GM23338 (cell line): Measurements from ENCODE around the gene RAB40C. TPM values are rescaled to one million over a fixed set of nuclear protein-coding genes. Genes with fewer than 3 reads are reported as not detected.

Experiments used
- ATAC-seq: fragments of 200-7000 bp; cut with Tn5 transposase; 3 replicates; pipeline ENCODE4 v1.9.1; 2020
- DNase-seq: peaks from one replicate; pipeline ENCODE4 v3.0.0-alpha.2; 2015; ENCODE audit warnings: low spot score
- H2AFZ ChIP-seq: fragments of 200-600 bp; sonication (generic); 2 replicates; pipeline ENCODE4 v1.8.0; 2016; ENCODE audit warnings: antibody characterized with exemption, mild to moderate bottlenecking, moderate library complexity
- H3F3A ChIP-seq: fragments of 200-600 bp; sonication (generic); replicated peaks from 2 replicates; pipeline ENCODE4 v1.8.0; 2017; ENCODE audit warnings: antibody characterized with exemption, mixed run types, low read depth
- H3K27ac ChIP-seq: fragments of 200-600 bp; sonication (generic); 2 replicates; pipeline ENCODE4 v1.6.1; 2016; ENCODE audit warnings: low read depth
- H3K27me3 ChIP-seq: fragments of 200-600 bp; sonication (generic); 2 replicates; pipeline ENCODE4 v1.8.0; 2016; ENCODE audit warnings: mild to moderate bottlenecking, mixed run types, moderate library complexity; ENCODE audit not compliant: insufficient read depth
- H3K36me3 ChIP-seq: fragments of 200-600 bp; sonication (generic); 2 replicates; pipeline ENCODE4 v1.8.0; 2016; ENCODE audit warnings: mild to moderate bottlenecking; ENCODE audit not compliant: insufficient read depth
- H3K4me1 ChIP-seq: fragments of 200-600 bp; sonication (generic); 2 replicates; pipeline ENCODE4 v1.8.0; 2016; ENCODE audit warnings: mild to moderate bottlenecking, moderate library complexity; ENCODE audit not compliant: insufficient read depth
- H3K4me2 ChIP-seq: fragments of 200-600 bp; sonication (generic); 2 replicates; pipeline ENCODE4 v1.7.1; 2017; ENCODE audit warnings: mixed run types
- H3K4me3 ChIP-seq: fragments of 200-600 bp; sonication (generic); 2 replicates; pipeline ENCODE4 v1.6.1; 2016; ENCODE audit warnings: mixed run types
- H3K79me2 ChIP-seq: fragments of 200-600 bp; sonication (generic); replicated peaks from 2 replicates; pipeline ENCODE4 v1.8.0; 2017; ENCODE audit warnings: mild to moderate bottlenecking; ENCODE audit not compliant: insufficient read depth
- H3K9me2 ChIP-seq: fragments of 200-600 bp; sonication (generic); 2 replicates; pipeline ENCODE4 v1.8.0; 2017; ENCODE audit not compliant: insufficient read depth
- H4K20me1 ChIP-seq: fragments of 200-600 bp; sonication (generic); replicated peaks from 2 replicates; pipeline ENCODE4 v1.8.0; 2017; ENCODE audit warnings: mild to moderate bottlenecking; ENCODE audit not compliant: insufficient read depth
- H3K27ac Mint-ChIP-seq: 2 replicates; pipeline ENCODE4 v1.8.0; 2020; ENCODE audit warnings: inconsistent platforms, mild to moderate bottlenecking, moderate library complexity, mixed read lengths
- H3K27me3 Mint-ChIP-seq: 3 replicates; pipeline ENCODE4 v1.8.0; 2022; ENCODE audit warnings: low read depth, mild to moderate bottlenecking, moderate library complexity, mixed read lengths, inconsistent platforms; ENCODE audit not compliant: insufficient read depth, poor library complexity
- H3K36me3 Mint-ChIP-seq: 3 replicates; pipeline ENCODE4 v1.8.0; 2021; ENCODE audit warnings: low read depth, mild to moderate bottlenecking, inconsistent platforms, moderate library complexity, mixed read lengths
- H3K4me1 Mint-ChIP-seq: 3 replicates; pipeline ENCODE4 v1.8.0; 2020; ENCODE audit warnings: mild to moderate bottlenecking, inconsistent platforms, mixed read lengths
- H3K4me3 Mint-ChIP-seq: 3 replicates; pipeline ENCODE4 v1.8.0; 2021; ENCODE audit warnings: moderate library complexity, mild to moderate bottlenecking, inconsistent platforms, mixed read lengths
- H3K9me3 Mint-ChIP-seq: 3 replicates; pipeline ENCODE4 v1.8.0; 2020; ENCODE audit warnings: moderate library complexity, mild to moderate bottlenecking, inconsistent platforms, mixed read lengths
- ETS1 ChIP-seq: IDR thresholded peaks from 2 replicates; pipeline ENCODE4 v1.6.1; 2016; ENCODE audit warnings: antibody characterized with exemption
- EZH2 ChIP-seq: fragments of 200-600 bp; sonication (generic); IDR thresholded peaks from one replicate; pipeline ENCODE4 v1.8.0; 2017; ENCODE audit warnings: antibody characterized with exemption, mild to moderate bottlenecking, low read depth; ENCODE audit not compliant: unreplicated experiment
- NANOG ChIP-seq: IDR thresholded peaks from 2 replicates; pipeline ENCODE4 v1.6.1; 2016; ENCODE audit warnings: antibody characterized with exemption, borderline replicate concordance
- POLR2AphosphoS5 ChIP-seq: IDR thresholded peaks from 2 replicates; pipeline ENCODE4 v1.6.1; 2016; ENCODE audit warnings: antibody characterized with exemption, low read depth
- STAT1 ChIP-seq: IDR thresholded peaks from one replicate; pipeline ENCODE4 v1.6.1; 2016; ENCODE audit warnings: antibody characterized with exemption; ENCODE audit not compliant: unreplicated experiment
- ZNF331 ChIP-seq: fragments of 250-450 bp; sonication (Bioruptor Pico); IDR thresholded peaks from 2 replicates; pipeline ENCODE4 v1.5.0; 2020; ENCODE audit warnings: low read depth, mild to moderate bottlenecking, moderate library complexity
- polyA plus RNA-seq: library from polyadenylated mRNA; unstranded; fragments of >200 nt; fragmentation: Nextera tagmentation; extraction: Ambion mirVana; gene quantifications from 2 replicates; pipeline ENCODE4 v1.2.1, GENCODE V29; 2016
- total RNA-seq: library from RNA; depleted of rRNA; stranded (reverse); fragments of >200 nt; shearing (Covaris generic); gene quantifications from 2 replicates; pipeline ENCODE4 v1.2.3, GENCODE V29; 2014
- TF ChIP-seq, protein P1 (sequence below), 2 experiments: fragments of 200-600 bp in 1 of 2; sonication (generic) in 1 of 2; conservative IDR thresholded peaks; 2 replicates each; pipeline versions ENCODE4 v1.5.1 to v1.6.1; 2016 to 2017; ENCODE audit warnings: antibody characterized with exemption in 2 of 2, low read depth in 2 of 2, mild to moderate bottlenecking in 2 of 2, moderate library complexity in 1 of 2

Gene RAB40C
- total and polyA plus RNA-seq, 2 experiments from 2014 or later, result 11.2 to 24.6 TPM

DNA sequence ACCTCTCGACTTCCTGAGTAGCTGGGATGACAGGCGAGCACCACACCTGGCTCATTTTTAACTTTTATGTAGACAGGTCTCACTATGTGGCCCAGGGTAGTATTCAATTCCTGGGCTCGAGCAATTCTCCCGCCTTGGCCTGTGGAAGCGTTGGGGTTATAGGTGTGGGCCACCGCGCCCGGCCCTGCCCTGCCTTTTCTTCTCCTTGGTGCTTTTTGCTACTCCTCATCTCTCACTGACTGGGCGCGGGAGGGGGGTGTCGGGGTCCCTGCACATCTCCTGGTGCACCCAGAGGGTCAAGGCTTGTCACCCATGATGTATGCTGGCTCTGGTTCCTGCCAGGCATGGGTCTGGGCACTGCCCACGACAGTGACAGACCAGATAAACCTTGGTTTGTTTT lies 54.7 kb downstream of the RAB40C start:
- Mint-ChIP-seq H3K36me3 (no peaks in the 10 kb centered on the region), H3K4me1 (peaks cover 5% of the 10 kb centered on the region; the same call in 2 of the 3 replicates), H3K27me3 (peaks cover 6% of the 10 kb centered on the region), H3K9me3 (no peaks in the 10 kb centered on the region), H3K4me3 (peak overlapping the region; percentile 32; the same call in 1 of the 3 replicates), H3K27ac (no peak overlapping the region)
- ATAC-seq (no peak), DNase-seq (no peak)
- Histone ChIP-seq H3K79me2 (peaks cover 17% of the 10 kb centered on the region; the same call in 1 of the 2 replicates), H3K4me2 (no peak overlapping the region), H3K36me3 (no peaks in the 10 kb centered on the region), H3K9me2 (no peaks in the 10 kb centered on the region), H3K4me1 (peaks cover 5% of the 10 kb centered on the region; the same call in 1 of the 2 replicates), H3F3A (peaks cover 9% of the 10 kb centered on the region; the same call in 1 of the 2 replicates), H3K27ac (no peak overlapping the region), H4K20me1 (no peaks in the 10 kb centered on the region; the same call in 1 of the 2 replicates), H3K4me3 (no peak overlapping the region), H3K27me3 (no peaks in the 10 kb centered on the region), H2AFZ (no peak overlapping the region)
- TF ChIP-seq POLR2AphosphoS5, result no peak
- TF ChIP-seq ETS1, result no peak

- ATAC-seq, result no peak
- peak; percentile 65 for DNase-seq
- TF ChIP-seq EZH2 (no peak), POLR2AphosphoS5 (peak; percentile 13; the same call in 1 of the 2 replicates)
- Histone ChIP-seq H3K27me3 (no peaks in the 10 kb centered on the region), H3K27ac (no peak overlapping the region), H3K9me2 (no peaks in the 10 kb centered on the region), H3K4me2 (no peak overlapping the region), H2AFZ (no peak overlapping the region), H3K79me2 (peaks cover 17% of the 10 kb centered on the region; the same call in 1 of the 2 replicates), H3K36me3 (no peaks in the 10 kb centered on the region), H3F3A (peaks cover 9% of the 10 kb centered on the region; the same call in 1 of the 2 replicates), H3K4me1 (peaks cover 5% of the 10 kb centered on the region; the same call in 1 of the 2 replicates), H4K20me1 (no peaks in the 10 kb centered on the region; the same call in 1 of the 2 replicates), H3K4me3 (no peak overlapping the region)
- no peaks in the 10 kb centered on the region for H3K9me3 Mint-ChIP-seq
- H3K27ac Mint-ChIP-seq, result no peak overlapping the region
- H3K4me1 Mint-ChIP-seq, result peaks cover 3% of the 10 kb centered on the region; the same call in 2 of the 3 replicates
- no peak overlapping the region for H3K4me3 Mint-ChIP-seq
- H3K27me3 Mint-ChIP-seq, result peaks cover 8% of the 10 kb centered on the region
- no peaks in the 10 kb centered on the region for H3K36me3 Mint-ChIP-seq
Observed at GRCh38 chr16:645852-646678, 56.2 kb downstream of the RAB40C start.

DNA sequence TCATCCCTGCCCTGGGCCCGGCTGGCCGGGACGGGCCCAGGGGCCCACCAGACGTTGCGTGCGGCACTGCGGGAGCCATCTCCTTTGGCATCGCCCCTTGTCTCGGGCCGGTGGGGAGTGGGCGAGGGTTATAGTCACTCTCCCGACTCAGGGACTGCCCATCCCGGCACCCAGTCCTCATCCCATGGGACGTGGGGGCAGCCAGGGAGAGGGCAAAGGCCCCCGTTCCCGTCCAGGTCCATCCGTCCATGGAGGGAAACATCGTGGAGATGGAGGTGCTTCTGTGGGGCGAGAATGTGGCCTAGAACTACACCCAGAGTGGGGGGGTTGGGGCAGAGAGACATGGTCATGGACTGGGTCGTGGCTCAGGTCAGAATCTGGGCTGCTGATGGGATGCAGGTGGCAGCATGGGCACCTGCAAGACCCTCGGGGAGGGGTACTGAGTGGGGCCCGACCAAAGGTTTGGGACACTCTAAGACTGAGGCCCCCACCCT lies 56.9 kb downstream of the RAB40C start:
- H3K27ac Mint-ChIP-seq, result no peak overlapping the region
- Histone ChIP-seq H4K20me1 (no peaks in the 10 kb centered on the region; the same call in 1 of the 2 replicates), H3K79me2 (peaks cover 17% of the 10 kb centered on the region; the same call in 1 of the 2 replicates), H3F3A (peaks cover 9% of the 10 kb centered on the region; the same call in 1 of the 2 replicates), H3K4me1 (peaks cover 5% of the 10 kb centered on the region; the same call in 1 of the 2 replicates), H3K4me3 (no peak overlapping the region), H2AFZ (no peak overlapping the region), H3K36me3 (no peaks in the 10 kb centered on the region), H3K9me2 (no peaks in the 10 kb centered on the region), H3K27ac (no peak overlapping the region), H3K27me3 (no peaks in the 10 kb centered on the region), H3K4me2 (no peak overlapping the region)
- peaks cover 3% of the 10 kb centered on the region; the same call in 2 of the 3 replicates for H3K4me1 Mint-ChIP-seq
- DNase-seq (no peak), ATAC-seq (no peak)
- H3K36me3 Mint-ChIP-seq, result no peaks in the 10 kb centered on the region
- no peak overlapping the region for H3K4me3 Mint-ChIP-seq
- peaks cover 8% of the 10 kb centered on the region for H3K27me3 Mint-ChIP-seq
- no peaks in the 10 kb centered on the region for H3K9me3 Mint-ChIP-seq
- TF ChIP-seq, protein P1, sequence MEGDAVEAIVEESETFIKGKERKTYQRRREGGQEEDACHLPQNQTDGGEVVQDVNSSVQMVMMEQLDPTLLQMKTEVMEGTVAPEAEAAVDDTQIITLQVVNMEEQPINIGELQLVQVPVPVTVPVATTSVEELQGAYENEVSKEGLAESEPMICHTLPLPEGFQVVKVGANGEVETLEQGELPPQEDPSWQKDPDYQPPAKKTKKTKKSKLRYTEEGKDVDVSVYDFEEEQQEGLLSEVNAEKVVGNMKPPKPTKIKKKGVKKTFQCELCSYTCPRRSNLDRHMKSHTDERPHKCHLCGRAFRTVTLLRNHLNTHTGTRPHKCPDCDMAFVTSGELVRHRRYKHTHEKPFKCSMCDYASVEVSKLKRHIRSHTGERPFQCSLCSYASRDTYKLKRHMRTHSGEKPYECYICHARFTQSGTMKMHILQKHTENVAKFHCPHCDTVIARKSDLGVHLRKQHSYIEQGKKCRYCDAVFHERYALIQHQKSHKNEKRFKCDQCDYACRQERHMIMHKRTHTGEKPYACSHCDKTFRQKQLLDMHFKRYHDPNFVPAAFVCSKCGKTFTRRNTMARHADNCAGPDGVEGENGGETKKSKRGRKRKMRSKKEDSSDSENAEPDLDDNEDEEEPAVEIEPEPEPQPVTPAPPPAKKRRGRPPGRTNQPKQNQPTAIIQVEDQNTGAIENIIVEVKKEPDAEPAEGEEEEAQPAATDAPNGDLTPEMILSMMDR (conservative IDR thresholded peaks at IDR 0.05; ENCODE audit: low read depth in 2 of 2), result no peak
- TF ChIP-seq NANOG, result no peak
- TF ChIP-seq POLR2AphosphoS5, result no peak
- no peak for TF ChIP-seq STAT1
- no peak for TF ChIP-seq ETS1
- TF ChIP-seq ZNF331 (CRISPR knock-in tag), result no peak
